GM23338 (cell line): ENCODE measurements around the gene ETV3. TPM values are rescaled to one million over a fixed set of nuclear protein-coding genes. Genes with fewer than 3 reads are reported as not detected.
A peak's percentile ranks its signal among the peaks of the same experiment; 100 is the strongest.

Experiments
- ATAC-seq: fragments of 200-7000 bp; cut with Tn5 transposase; 3 replicates; pipeline ENCODE4 v1.9.1; 2020
- DNase-seq: peaks from one replicate; pipeline ENCODE4 v3.0.0-alpha.2; 2015; ENCODE audit warnings: low spot score
- H2AFZ ChIP-seq: fragments of 200-600 bp; sonication (generic); 2 replicates; pipeline ENCODE4 v1.8.0; 2016; ENCODE audit warnings: antibody characterized with exemption, mild to moderate bottlenecking, moderate library complexity
- H3F3A ChIP-seq: fragments of 200-600 bp; sonication (generic); replicated peaks from 2 replicates; pipeline ENCODE4 v1.8.0; 2017; ENCODE audit warnings: antibody characterized with exemption, mixed run types, low read depth
- H3K27ac ChIP-seq: fragments of 200-600 bp; sonication (generic); 2 replicates; pipeline ENCODE4 v1.6.1; 2016; ENCODE audit warnings: low read depth
- H3K27me3 ChIP-seq: fragments of 200-600 bp; sonication (generic); 2 replicates; pipeline ENCODE4 v1.8.0; 2016; ENCODE audit warnings: mild to moderate bottlenecking, mixed run types, moderate library complexity; ENCODE audit not compliant: insufficient read depth
- H3K36me3 ChIP-seq: fragments of 200-600 bp; sonication (generic); 2 replicates; pipeline ENCODE4 v1.8.0; 2016; ENCODE audit warnings: mild to moderate bottlenecking; ENCODE audit not compliant: insufficient read depth
- H3K4me1 ChIP-seq: fragments of 200-600 bp; sonication (generic); 2 replicates; pipeline ENCODE4 v1.8.0; 2016; ENCODE audit warnings: mild to moderate bottlenecking, moderate library complexity; ENCODE audit not compliant: insufficient read depth
- H3K4me2 ChIP-seq: fragments of 200-600 bp; sonication (generic); 2 replicates; pipeline ENCODE4 v1.7.1; 2017; ENCODE audit warnings: mixed run types
- H3K4me3 ChIP-seq: fragments of 200-600 bp; sonication (generic); 2 replicates; pipeline ENCODE4 v1.6.1; 2016; ENCODE audit warnings: mixed run types
- H3K79me2 ChIP-seq: fragments of 200-600 bp; sonication (generic); replicated peaks from 2 replicates; pipeline ENCODE4 v1.8.0; 2017; ENCODE audit warnings: mild to moderate bottlenecking; ENCODE audit not compliant: insufficient read depth
- H3K9me2 ChIP-seq: fragments of 200-600 bp; sonication (generic); 2 replicates; pipeline ENCODE4 v1.8.0; 2017; ENCODE audit not compliant: insufficient read depth
- H4K20me1 ChIP-seq: fragments of 200-600 bp; sonication (generic); replicated peaks from 2 replicates; pipeline ENCODE4 v1.8.0; 2017; ENCODE audit warnings: mild to moderate bottlenecking; ENCODE audit not compliant: insufficient read depth
- H3K27ac Mint-ChIP-seq: 2 replicates; pipeline ENCODE4 v1.8.0; 2020; ENCODE audit warnings: inconsistent platforms, mild to moderate bottlenecking, moderate library complexity, mixed read lengths
- H3K27me3 Mint-ChIP-seq: 3 replicates; pipeline ENCODE4 v1.8.0; 2022; ENCODE audit warnings: low read depth, mild to moderate bottlenecking, moderate library complexity, mixed read lengths, inconsistent platforms; ENCODE audit not compliant: insufficient read depth, poor library complexity
- H3K36me3 Mint-ChIP-seq: 3 replicates; pipeline ENCODE4 v1.8.0; 2021; ENCODE audit warnings: low read depth, mild to moderate bottlenecking, inconsistent platforms, moderate library complexity, mixed read lengths
- H3K4me1 Mint-ChIP-seq: 3 replicates; pipeline ENCODE4 v1.8.0; 2020; ENCODE audit warnings: mild to moderate bottlenecking, inconsistent platforms, mixed read lengths
- H3K4me3 Mint-ChIP-seq: 3 replicates; pipeline ENCODE4 v1.8.0; 2021; ENCODE audit warnings: moderate library complexity, mild to moderate bottlenecking, inconsistent platforms, mixed read lengths
- H3K9me3 Mint-ChIP-seq: 3 replicates; pipeline ENCODE4 v1.8.0; 2020; ENCODE audit warnings: moderate library complexity, mild to moderate bottlenecking, inconsistent platforms, mixed read lengths
- CREB1 ChIP-seq: fragments of 250-450 bp; sonication (Bioruptor Pico); IDR thresholded peaks from 2 replicates; pipeline ENCODE4 v1.5.0; 2020; ENCODE audit warnings: low read depth, mild to moderate bottlenecking, moderate library complexity
- EZH2 ChIP-seq: fragments of 200-600 bp; sonication (generic); IDR thresholded peaks from one replicate; pipeline ENCODE4 v1.8.0; 2017; ENCODE audit warnings: antibody characterized with exemption, mild to moderate bottlenecking, low read depth; ENCODE audit not compliant: unreplicated experiment
- JUNB ChIP-seq: IDR thresholded peaks from one replicate; pipeline ENCODE4 v1.6.1; 2016; ENCODE audit warnings: antibody characterized with exemption; ENCODE audit not compliant: unreplicated experiment
- NANOG ChIP-seq: IDR thresholded peaks from 2 replicates; pipeline ENCODE4 v1.6.1; 2016; ENCODE audit warnings: antibody characterized with exemption, borderline replicate concordance
- POLR2AphosphoS5 ChIP-seq: IDR thresholded peaks from 2 replicates; pipeline ENCODE4 v1.6.1; 2016; ENCODE audit warnings: antibody characterized with exemption, low read depth
- STAT1 ChIP-seq: IDR thresholded peaks from one replicate; pipeline ENCODE4 v1.6.1; 2016; ENCODE audit warnings: antibody characterized with exemption; ENCODE audit not compliant: unreplicated experiment
- ZNF114 ChIP-seq: fragments of 250-450 bp; sonication (Bioruptor Pico); IDR thresholded peaks from 2 replicates; pipeline ENCODE4 v1.5.0; 2020; ENCODE audit warnings: mild to moderate bottlenecking, moderate library complexity
- ZNF331 ChIP-seq: fragments of 250-450 bp; sonication (Bioruptor Pico); IDR thresholded peaks from 2 replicates; pipeline ENCODE4 v1.5.0; 2020; ENCODE audit warnings: low read depth, mild to moderate bottlenecking, moderate library complexity
- polyA plus RNA-seq: library from polyadenylated mRNA; unstranded; fragments of >200 nt; fragmentation: Nextera tagmentation; extraction: Ambion mirVana; gene quantifications from 2 replicates; pipeline ENCODE4 v1.2.1, GENCODE V29; 2016
- total RNA-seq: library from RNA; depleted of rRNA; stranded (reverse); fragments of >200 nt; shearing (Covaris generic); gene quantifications from 2 replicates; pipeline ENCODE4 v1.2.3, GENCODE V29; 2014
- TF ChIP-seq, protein P1 (sequence below): IDR thresholded peaks from 2 replicates; pipeline ENCODE4 v1.6.1; 2016; ENCODE audit warnings: antibody characterized with exemption
- TF ChIP-seq, protein P2 (sequence below): fragments of 250-450 bp; sonication (Bioruptor Pico); IDR thresholded peaks from 2 replicates; pipeline ENCODE4 v1.5.0; 2020; ENCODE audit warnings: mild to moderate bottlenecking, moderate library complexity
- TF ChIP-seq, protein P3 (sequence below), 2 experiments: fragments of 200-600 bp in 1 of 2; sonication (generic) in 1 of 2; conservative IDR thresholded peaks; 2 replicates each; pipeline versions ENCODE4 v1.5.1 to v1.6.1; 2016 to 2017; ENCODE audit warnings: antibody characterized with exemption in 2 of 2, low read depth in 2 of 2, mild to moderate bottlenecking in 2 of 2, moderate library complexity in 1 of 2
- TF ChIP-seq, protein P4 (sequence below): IDR thresholded peaks from one replicate; pipeline ENCODE4 v1.6.1; 2018; ENCODE audit warnings: antibody characterized with exemption; ENCODE audit not compliant: unreplicated experiment

ETV3 gene
- total and polyA plus RNA-seq, 2 experiments from 2014 or later = 8.1 to 19.6 TPM

DNA sequence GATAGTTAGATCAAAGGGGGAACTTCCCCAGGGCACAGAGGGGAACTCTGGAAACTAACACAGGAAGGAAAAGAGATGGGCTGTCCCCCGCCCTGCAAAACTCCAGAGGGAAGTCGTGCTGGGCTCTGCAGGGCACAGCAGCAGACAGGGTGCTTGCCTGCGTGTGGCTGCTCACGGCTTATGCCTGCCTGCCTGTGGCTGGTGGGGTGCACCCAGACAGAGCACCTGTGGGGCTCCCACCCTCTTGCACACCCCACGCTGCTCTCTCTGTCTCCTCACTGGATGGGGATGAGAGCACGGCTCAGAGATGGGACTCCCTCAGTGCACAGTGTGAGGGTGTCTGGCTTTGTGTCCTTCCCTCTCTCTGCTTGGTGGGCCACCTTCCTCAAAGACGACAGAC, 25.1 kb downstream of the ETV3 start:
- 0 out of 2 replicates have a peak overlapping the region, but pooled peaks have one; percentile 36 for H3K27ac ChIP-seq
- Mint-ChIP-seq H3K4me3 (peak overlapping the region; percentile 2; the same call in 1 of the 3 replicates), H3K4me1 (peaks cover 77% of the 10 kb centered on the region), H3K27me3 (peaks cover 29% of the 10 kb centered on the region), H3K9me3 (no peaks in the 10 kb centered on the region; the same call in 1 of the 3 replicates), H3K36me3 (no peaks in the 10 kb centered on the region; the same call in 2 of the 3 replicates), H3K27ac (0 out of 2 replicates have a peak overlapping the region, but pooled peaks have one; percentile 58)
- H3K4me1 ChIP-seq = peaks cover 58% of the 10 kb centered on the region
- H3K79me2 ChIP-seq = no peaks in the 10 kb centered on the region
- peak overlapping the region; percentile 41; the same call in 1 of the 2 replicates for H3K4me2 ChIP-seq
- peak overlapping the region; percentile 85; the same call in 1 of the 2 replicates for H2AFZ ChIP-seq
- H4K20me1 ChIP-seq = no peaks in the 10 kb centered on the region
- ATAC-seq = no peak
- H3K4me3 ChIP-seq = no peak overlapping the region
- H3K9me2 ChIP-seq = no peaks in the 10 kb centered on the region
- H3K36me3 ChIP-seq = no peaks in the 10 kb centered on the region
- H3F3A ChIP-seq = peaks cover 9% of the 10 kb centered on the region; the same call in 1 of the 2 replicates
- H3K27me3 ChIP-seq = peaks cover 6% of the 10 kb centered on the region
- DNase-seq = no peak
- TF ChIP-seq POLR2AphosphoS5 (no peak), JUNB (no peak), ZNF331 (CRISPR knock-in tag) (no peak), EZH2 (no peak), ZNF114 (CRISPR knock-in tag) (no peak), STAT1 (no peak), CREB1 (CRISPR knock-in tag) (no peak), NANOG (no peak)
- TF ChIP-seq, protein P1, sequence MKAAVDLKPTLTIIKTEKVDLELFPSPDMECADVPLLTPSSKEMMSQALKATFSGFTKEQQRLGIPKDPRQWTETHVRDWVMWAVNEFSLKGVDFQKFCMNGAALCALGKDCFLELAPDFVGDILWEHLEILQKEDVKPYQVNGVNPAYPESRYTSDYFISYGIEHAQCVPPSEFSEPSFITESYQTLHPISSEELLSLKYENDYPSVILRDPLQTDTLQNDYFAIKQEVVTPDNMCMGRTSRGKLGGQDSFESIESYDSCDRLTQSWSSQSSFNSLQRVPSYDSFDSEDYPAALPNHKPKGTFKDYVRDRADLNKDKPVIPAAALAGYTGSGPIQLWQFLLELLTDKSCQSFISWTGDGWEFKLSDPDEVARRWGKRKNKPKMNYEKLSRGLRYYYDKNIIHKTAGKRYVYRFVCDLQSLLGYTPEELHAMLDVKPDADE = no peak
- TF ChIP-seq, protein P2, sequence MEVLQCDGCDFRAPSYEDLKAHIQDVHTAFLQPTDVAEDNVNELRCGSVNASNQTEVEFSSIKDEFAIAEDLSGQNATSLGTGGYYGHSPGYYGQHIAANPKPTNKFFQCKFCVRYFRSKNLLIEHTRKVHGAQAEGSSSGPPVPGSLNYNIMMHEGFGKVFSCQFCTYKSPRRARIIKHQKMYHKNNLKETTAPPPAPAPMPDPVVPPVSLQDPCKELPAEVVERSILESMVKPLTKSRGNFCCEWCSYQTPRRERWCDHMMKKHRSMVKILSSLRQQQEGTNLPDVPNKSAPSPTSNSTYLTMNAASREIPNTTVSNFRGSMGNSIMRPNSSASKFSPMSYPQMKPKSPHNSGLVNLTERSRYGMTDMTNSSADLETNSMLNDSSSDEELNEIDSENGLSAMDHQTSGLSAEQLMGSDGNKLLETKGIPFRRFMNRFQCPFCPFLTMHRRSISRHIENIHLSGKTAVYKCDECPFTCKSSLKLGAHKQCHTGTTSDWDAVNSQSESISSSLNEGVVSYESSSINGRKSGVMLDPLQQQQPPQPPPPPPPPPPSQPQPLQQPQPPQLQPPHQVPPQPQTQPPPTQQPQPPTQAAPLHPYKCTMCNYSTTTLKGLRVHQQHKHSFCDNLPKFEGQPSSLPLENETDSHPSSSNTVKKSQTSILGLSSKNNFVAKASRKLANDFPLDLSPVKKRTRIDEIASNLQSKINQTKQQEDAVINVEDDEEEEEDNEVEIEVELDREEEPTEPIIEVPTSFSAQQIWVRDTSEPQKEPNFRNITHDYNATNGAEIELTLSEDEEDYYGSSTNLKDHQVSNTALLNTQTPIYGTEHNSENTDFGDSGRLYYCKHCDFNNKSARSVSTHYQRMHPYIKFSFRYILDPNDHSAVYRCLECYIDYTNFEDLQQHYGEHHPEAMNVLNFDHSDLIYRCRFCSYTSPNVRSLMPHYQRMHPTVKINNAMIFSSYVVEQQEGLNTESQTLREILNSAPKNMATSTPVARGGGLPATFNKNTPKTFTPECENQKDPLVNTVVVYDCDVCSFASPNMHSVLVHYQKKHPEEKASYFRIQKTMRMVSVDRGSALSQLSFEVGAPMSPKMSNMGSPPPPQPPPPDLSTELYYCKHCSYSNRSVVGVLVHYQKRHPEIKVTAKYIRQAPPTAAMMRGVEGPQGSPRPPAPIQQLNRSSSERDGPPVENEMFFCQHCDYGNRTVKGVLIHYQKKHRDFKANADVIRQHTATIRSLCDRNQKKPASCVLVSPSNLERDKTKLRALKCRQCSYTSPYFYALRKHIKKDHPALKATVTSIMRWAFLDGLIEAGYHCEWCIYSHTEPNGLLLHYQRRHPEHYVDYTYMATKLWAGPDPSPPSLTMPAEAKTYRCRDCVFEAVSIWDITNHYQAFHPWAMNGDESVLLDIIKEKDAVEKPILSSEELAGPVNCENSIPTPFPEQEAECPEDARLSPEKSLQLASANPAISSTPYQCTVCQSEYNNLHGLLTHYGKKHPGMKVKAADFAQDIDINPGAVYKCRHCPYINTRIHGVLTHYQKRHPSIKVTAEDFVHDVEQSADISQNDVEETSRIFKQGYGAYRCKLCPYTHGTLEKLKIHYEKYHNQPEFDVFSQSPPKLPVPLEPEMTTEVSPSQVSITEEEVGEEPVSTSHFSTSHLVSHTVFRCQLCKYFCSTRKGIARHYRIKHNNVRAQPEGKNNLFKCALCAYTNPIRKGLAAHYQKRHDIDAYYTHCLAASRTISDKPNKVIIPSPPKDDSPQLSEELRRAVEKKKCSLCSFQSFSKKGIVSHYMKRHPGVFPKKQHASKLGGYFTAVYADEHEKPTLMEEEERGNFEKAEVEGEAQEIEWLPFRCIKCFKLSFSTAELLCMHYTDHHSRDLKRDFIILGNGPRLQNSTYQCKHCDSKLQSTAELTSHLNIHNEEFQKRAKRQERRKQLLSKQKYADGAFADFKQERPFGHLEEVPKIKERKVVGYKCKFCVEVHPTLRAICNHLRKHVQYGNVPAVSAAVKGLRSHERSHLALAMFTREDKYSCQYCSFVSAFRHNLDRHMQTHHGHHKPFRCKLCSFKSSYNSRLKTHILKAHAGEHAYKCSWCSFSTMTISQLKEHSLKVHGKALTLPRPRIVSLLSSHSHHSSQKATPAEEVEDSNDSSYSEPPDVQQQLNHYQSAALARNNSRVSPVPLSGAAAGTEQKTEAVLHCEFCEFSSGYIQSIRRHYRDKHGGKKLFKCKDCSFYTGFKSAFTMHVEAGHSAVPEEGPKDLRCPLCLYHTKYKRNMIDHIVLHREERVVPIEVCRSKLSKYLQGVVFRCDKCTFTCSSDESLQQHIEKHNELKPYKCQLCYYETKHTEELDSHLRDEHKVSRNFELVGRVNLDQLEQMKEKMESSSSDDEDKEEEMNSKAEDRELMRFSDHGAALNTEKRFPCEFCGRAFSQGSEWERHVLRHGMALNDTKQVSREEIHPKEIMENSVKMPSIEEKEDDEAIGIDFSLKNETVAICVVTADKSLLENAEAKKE (CRISPR knock-in tag) = no peak
- TF ChIP-seq, protein P3, sequence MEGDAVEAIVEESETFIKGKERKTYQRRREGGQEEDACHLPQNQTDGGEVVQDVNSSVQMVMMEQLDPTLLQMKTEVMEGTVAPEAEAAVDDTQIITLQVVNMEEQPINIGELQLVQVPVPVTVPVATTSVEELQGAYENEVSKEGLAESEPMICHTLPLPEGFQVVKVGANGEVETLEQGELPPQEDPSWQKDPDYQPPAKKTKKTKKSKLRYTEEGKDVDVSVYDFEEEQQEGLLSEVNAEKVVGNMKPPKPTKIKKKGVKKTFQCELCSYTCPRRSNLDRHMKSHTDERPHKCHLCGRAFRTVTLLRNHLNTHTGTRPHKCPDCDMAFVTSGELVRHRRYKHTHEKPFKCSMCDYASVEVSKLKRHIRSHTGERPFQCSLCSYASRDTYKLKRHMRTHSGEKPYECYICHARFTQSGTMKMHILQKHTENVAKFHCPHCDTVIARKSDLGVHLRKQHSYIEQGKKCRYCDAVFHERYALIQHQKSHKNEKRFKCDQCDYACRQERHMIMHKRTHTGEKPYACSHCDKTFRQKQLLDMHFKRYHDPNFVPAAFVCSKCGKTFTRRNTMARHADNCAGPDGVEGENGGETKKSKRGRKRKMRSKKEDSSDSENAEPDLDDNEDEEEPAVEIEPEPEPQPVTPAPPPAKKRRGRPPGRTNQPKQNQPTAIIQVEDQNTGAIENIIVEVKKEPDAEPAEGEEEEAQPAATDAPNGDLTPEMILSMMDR (conservative IDR thresholded peaks at IDR 0.05; ENCODE audit: low read depth in 2 of 2) = no peak
- TF ChIP-seq, protein P4, sequence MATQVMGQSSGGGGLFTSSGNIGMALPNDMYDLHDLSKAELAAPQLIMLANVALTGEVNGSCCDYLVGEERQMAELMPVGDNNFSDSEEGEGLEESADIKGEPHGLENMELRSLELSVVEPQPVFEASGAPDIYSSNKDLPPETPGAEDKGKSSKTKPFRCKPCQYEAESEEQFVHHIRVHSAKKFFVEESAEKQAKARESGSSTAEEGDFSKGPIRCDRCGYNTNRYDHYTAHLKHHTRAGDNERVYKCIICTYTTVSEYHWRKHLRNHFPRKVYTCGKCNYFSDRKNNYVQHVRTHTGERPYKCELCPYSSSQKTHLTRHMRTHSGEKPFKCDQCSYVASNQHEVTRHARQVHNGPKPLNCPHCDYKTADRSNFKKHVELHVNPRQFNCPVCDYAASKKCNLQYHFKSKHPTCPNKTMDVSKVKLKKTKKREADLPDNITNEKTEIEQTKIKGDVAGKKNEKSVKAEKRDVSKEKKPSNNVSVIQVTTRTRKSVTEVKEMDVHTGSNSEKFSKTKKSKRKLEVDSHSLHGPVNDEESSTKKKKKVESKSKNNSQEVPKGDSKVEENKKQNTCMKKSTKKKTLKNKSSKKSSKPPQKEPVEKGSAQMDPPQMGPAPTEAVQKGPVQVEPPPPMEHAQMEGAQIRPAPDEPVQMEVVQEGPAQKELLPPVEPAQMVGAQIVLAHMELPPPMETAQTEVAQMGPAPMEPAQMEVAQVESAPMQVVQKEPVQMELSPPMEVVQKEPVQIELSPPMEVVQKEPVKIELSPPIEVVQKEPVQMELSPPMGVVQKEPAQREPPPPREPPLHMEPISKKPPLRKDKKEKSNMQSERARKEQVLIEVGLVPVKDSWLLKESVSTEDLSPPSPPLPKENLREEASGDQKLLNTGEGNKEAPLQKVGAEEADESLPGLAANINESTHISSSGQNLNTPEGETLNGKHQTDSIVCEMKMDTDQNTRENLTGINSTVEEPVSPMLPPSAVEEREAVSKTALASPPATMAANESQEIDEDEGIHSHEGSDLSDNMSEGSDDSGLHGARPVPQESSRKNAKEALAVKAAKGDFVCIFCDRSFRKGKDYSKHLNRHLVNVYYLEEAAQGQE = no peak
